ENCODE data around the gene AGXT.

The AGXT gene

DNA sequence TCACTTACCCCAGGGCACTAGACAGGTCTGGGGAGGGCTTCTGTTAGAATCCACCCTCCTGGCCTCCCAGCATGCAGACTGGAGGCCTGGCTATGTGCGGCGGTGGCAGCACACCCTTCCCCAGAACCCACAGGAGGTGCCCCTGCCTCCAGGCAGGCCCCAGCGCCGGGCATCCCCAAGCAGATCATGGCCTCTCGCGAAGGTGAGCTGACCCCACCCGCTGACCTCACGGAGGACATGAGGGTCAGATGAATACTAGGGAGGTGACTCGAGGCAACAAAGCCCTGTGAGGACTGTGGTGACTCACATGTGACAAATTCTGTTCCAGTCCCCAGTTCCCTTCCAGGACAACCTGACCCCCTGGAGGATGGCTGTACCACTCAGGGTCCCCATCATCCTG, 25.4 kb downstream of the AGXT start:
- Histone ChIP-seq H3K9ac (ENCODE audit: low read length) (no peak overlapping the region), H3K36me3 (replicated peaks; ENCODE audit: low read depth, low read length) (no peaks in the 10 kb centered on the region), H3K4me3 (ENCODE audit: low read length) (no peak overlapping the region), H3K4me1 (ENCODE audit: low read length) (no peaks in the 10 kb centered on the region), H2AFZ (ENCODE audit: low read depth, low read length) (no peak overlapping the region), H3K27ac (ENCODE audit: low read length) (no peak overlapping the region), H3K27me3 (ENCODE audit: low read depth, low read length) (no peaks in the 10 kb centered on the region), H3K9me3 (ENCODE audit: insufficient read depth, low read length) (no peaks in the 10 kb centered on the region), H3K79me2 (ENCODE audit: low read length) (no peaks in the 10 kb centered on the region), H3K4me2 (ENCODE audit: low read length) (no peak overlapping the region; the same call in 1 of the 2 replicates), H4K20me1 (ENCODE audit: insufficient read depth, low read length) (no peaks in the 10 kb centered on the region)
- TF ChIP-seq, protein P1, sequence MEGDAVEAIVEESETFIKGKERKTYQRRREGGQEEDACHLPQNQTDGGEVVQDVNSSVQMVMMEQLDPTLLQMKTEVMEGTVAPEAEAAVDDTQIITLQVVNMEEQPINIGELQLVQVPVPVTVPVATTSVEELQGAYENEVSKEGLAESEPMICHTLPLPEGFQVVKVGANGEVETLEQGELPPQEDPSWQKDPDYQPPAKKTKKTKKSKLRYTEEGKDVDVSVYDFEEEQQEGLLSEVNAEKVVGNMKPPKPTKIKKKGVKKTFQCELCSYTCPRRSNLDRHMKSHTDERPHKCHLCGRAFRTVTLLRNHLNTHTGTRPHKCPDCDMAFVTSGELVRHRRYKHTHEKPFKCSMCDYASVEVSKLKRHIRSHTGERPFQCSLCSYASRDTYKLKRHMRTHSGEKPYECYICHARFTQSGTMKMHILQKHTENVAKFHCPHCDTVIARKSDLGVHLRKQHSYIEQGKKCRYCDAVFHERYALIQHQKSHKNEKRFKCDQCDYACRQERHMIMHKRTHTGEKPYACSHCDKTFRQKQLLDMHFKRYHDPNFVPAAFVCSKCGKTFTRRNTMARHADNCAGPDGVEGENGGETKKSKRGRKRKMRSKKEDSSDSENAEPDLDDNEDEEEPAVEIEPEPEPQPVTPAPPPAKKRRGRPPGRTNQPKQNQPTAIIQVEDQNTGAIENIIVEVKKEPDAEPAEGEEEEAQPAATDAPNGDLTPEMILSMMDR (IDR thresholded peaks at IDR 0.05; ENCODE audit: low read depth, low read length): no peak
- TF ChIP-seq EZH2phosphoT487 (IDR thresholded peaks at IDR 0.05; ENCODE audit: low read depth): no peak

- no peak overlapping the region for H3K27ac ChIP-seq (ENCODE audit: low read length)
- no peaks in the 10 kb centered on the region for H4K20me1 ChIP-seq (ENCODE audit: insufficient read depth, low read length)
- no peaks in the 10 kb centered on the region for H3K36me3 ChIP-seq (replicated peaks; ENCODE audit: low read depth, low read length)
- no peaks in the 10 kb centered on the region for H3K27me3 ChIP-seq (ENCODE audit: low read depth, low read length)
- no peak overlapping the region for H3K4me2 ChIP-seq (ENCODE audit: low read length)
- no peaks in the 10 kb centered on the region for H3K9me3 ChIP-seq (ENCODE audit: insufficient read depth, low read length)
- H2AFZ ChIP-seq (ENCODE audit: low read depth, low read length): no peak overlapping the region
- TF ChIP-seq EZH2phosphoT487 (IDR thresholded peaks at IDR 0.05; ENCODE audit: low read depth): no peak
- TF ChIP-seq, protein P1 (IDR thresholded peaks at IDR 0.05; ENCODE audit: low read depth, low read length): no peak
- H3K4me3 ChIP-seq (ENCODE audit: low read length): no peak overlapping the region
- H3K9ac ChIP-seq (ENCODE audit: low read length): no peak overlapping the region
- no peaks in the 10 kb centered on the region for H3K4me1 ChIP-seq (ENCODE audit: low read length)
- no peaks in the 10 kb centered on the region for H3K79me2 ChIP-seq (ENCODE audit: low read length)
These were observed 26.4 kb downstream of the AGXT start for GRCh38 chr2:240894836-240895558.

DNA sequence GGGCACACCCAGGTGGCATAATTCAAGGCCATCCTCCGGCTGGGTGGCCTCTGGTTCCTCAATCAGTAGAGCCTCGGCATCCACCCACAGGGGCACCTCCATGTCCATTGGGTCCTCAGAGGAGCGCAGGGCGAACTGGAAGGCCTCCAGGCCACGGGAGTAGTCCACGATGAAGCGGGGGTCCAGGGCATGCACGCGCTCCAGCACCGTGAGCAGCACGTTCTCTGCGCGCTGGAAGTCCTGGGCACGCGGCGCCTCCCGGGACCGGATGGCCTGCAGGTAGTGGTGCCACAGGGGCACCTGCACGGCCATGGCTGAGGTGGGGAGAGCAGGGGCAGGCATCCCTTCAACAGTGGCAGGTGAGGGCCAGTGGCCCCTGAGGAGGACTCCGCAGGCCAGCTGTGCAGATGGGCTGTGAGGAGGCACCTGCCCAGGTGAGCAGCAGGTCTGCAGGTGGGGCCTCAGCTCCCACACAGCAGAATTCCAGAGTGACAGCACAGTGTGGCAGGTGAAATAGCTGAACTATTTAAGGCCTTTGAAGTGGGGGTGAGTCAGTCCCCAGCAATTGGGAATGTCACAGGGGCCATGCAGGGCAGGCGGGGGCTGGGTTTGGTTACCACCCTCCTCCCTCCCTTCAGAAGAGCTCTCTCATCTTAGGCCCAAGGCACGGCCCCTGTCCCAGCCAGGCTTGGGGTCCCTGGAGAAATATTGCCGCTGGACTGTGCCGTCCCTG, 27.2 kb downstream of the AGXT start, which contains the start of gene MAB21L4:
Gene MAB21L4 (minus strand): TSS at position 501 of the 733 bp plus-strand sequence. CDS start 159 bp downstream, at position 342.
- Histone ChIP-seq H3K4me3 (ENCODE audit: low read length) (no peak within 1 kb of the TSS), H3K36me3 (replicated peaks; ENCODE audit: low read depth, low read length) (no peaks in the 10 kb centered on the region), H4K20me1 (ENCODE audit: insufficient read depth, low read length) (no peaks in the 10 kb centered on the region), H3K9ac (ENCODE audit: low read length) (no peak within 1 kb of the TSS), H3K79me2 (ENCODE audit: low read length) (no peaks in the 10 kb centered on the region), H3K27ac (ENCODE audit: low read length) (no peak within 1 kb of the TSS), H2AFZ (ENCODE audit: low read depth, low read length) (no peak within 1 kb of the TSS), H3K4me1 (ENCODE audit: low read length) (no peaks in the 10 kb centered on the region), H3K4me2 (ENCODE audit: low read length) (no peak within 1 kb of the TSS), H3K27me3 (ENCODE audit: low read depth, low read length) (no peaks in the 10 kb centered on the region), H3K9me3 (ENCODE audit: insufficient read depth, low read length) (no peaks in the 10 kb centered on the region)
- no peak for TF ChIP-seq EZH2phosphoT487 (IDR thresholded peaks at IDR 0.05; ENCODE audit: low read depth)
- TF ChIP-seq, protein P1 (IDR thresholded peaks at IDR 0.05; ENCODE audit: low read depth, low read length): no peak

DNA sequence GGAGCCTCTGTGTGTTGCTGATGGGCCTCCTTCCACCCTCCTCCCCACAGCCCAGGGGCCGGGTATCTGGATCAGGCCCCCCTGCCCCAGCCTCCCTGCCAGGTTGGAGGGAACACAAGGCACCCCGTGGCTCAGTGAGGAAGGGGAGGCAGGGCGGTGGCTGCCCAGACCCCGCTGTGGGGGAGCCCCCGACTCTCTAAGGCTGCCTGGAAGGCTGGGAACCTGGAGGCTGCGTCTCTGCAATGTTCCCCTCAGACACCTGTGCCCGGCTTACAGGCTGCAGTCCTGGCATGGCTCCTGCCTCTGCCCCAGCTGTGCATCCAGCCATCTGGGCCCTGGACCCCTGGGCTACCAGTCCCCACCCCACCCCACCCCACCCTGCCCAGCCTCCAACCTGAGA, 27.8 kb downstream of the AGXT start:
- no peak for TF ChIP-seq EZH2phosphoT487 (IDR thresholded peaks at IDR 0.05; ENCODE audit: low read depth)
- TF ChIP-seq, protein P1 (IDR thresholded peaks at IDR 0.05; ENCODE audit: low read depth, low read length): no peak

More for the DNA sequence above, 27.8 kb downstream of the AGXT start:
- Histone ChIP-seq H3K9ac (ENCODE audit: low read length) (no peak overlapping the region), H3K36me3 (replicated peaks; ENCODE audit: low read depth, low read length) (no peaks in the 10 kb centered on the region), H3K27me3 (ENCODE audit: low read depth, low read length) (no peaks in the 10 kb centered on the region), H3K27ac (ENCODE audit: low read length) (no peak overlapping the region), H3K4me3 (ENCODE audit: low read length) (no peak overlapping the region), H3K4me1 (ENCODE audit: low read length) (no peaks in the 10 kb centered on the region), H3K79me2 (ENCODE audit: low read length) (no peaks in the 10 kb centered on the region), H3K9me3 (ENCODE audit: insufficient read depth, low read length) (no peaks in the 10 kb centered on the region), H4K20me1 (ENCODE audit: insufficient read depth, low read length) (no peaks in the 10 kb centered on the region), H3K4me2 (ENCODE audit: low read length) (no peak overlapping the region), H2AFZ (ENCODE audit: low read depth, low read length) (no peak overlapping the region)
